Sigmoid colon (tissue), 7 donors: ENCODE measurements around the gene PRMT1. TPM values are rescaled to one million over a fixed set of nuclear protein-coding genes. Genes with fewer than 3 reads are reported as not detected.

Experiments
- DNase-seq: peaks from one replicate; pipeline ENCODE4 v3.0.0-alpha.2; 2019
- H3K27ac ChIP-seq, 4 donors: fragments of 200-600 bp; sonication (generic); one replicate each; pipeline ENCODE4 v1.5.1; 2016 to 2019; ENCODE audit warnings: mild to moderate bottlenecking in 1 of 4
- H3K27me3 ChIP-seq, 3 donors: fragments of 200-600 bp; sonication (generic); one replicate each; pipeline ENCODE4 v1.5.1; 2019; ENCODE audit warnings: mild to moderate bottlenecking in 1 of 3
- H3K36me3 ChIP-seq, 4 donors: fragments of 200-600 bp; sonication (generic); one replicate each; pipeline ENCODE4 v1.5.1; 2016 to 2019
- H3K4me1 ChIP-seq, 4 donors: fragments of 200-600 bp; sonication (generic); one replicate each; pipeline ENCODE4 v1.5.1; 2017 to 2019
- H3K4me3 ChIP-seq, 4 donors: fragments of 200-600 bp; sonication (generic); one replicate each; pipeline ENCODE4 v1.5.1; 2017 to 2019; ENCODE audit warnings: mild to moderate bottlenecking in 2 of 4, moderate library complexity in 1 of 4
- H3K9me3 ChIP-seq, 4 donors: fragments of 200-600 bp in 3 of 4; sonication (generic) in 3 of 4; one replicate each; pipeline versions ENCODE4 v1.5.1 to v1.6.1; 2013 to 2019
- CTCF ChIP-seq, 4 experiments: fragments of 450-650 bp in 3 of 4; fragments of 200-600 bp in 1 of 4; IDR thresholded peaks; one replicate each; pipeline ENCODE4 v1.5.1; 2016 to 2019; ENCODE audit warnings: antibody characterized with exemption in 4 of 4, mild to moderate bottlenecking in 3 of 4, moderate library complexity in 2 of 4
- EP300 ChIP-seq, 4 donors: sonication (generic); formaldehyde crosslinking; IDR thresholded peaks; one replicate each; pipeline ENCODE4 v1.6.1; 2017; ENCODE audit warnings: antibody characterized with exemption in 4 of 4
- POLR2A ChIP-seq, 2 donors: fragments of 450-650 bp; IDR thresholded peaks; one replicate each; pipeline ENCODE4 v1.6.1; 2016; ENCODE audit warnings: antibody characterized with exemption in 2 of 2, mild to moderate bottlenecking in 2 of 2, moderate library complexity in 2 of 2
- POLR2AphosphoS5 ChIP-seq, 4 donors: sonication (generic); formaldehyde crosslinking; IDR thresholded peaks; one replicate each; pipeline ENCODE4 v1.6.1; 2017; ENCODE audit warnings: antibody characterized with exemption in 4 of 4
- WGBS, 2 donors: extraction: QIAGEN DNeasy Blood & Tissue Kit; methylation state at CpG; one replicate each; pipeline ENCODE4 v1.1.7; 2013; 5-methylcytosine and 5-hydroxymethylcytosine counted together
- intact Hi-C: fragments of 100-400 bp; cut with DNase I; formaldehyde crosslinking; loops from one replicate; pipeline ENCODE4 v1.15.1; 2023
- polyA plus RNA-seq, 3 donors: library from polyadenylated mRNA; stranded (reverse); fragments of 200-250 nt; gene quantifications; one replicate each; pipeline ENCODE4 v1.2.3, GENCODE V29; 2013
- total RNA-seq, 4 donors: library from RNA; depleted of rRNA; stranded (reverse); fragments of >200 nt; gene quantifications; one replicate each; pipeline ENCODE4 v1.1.0, GENCODE V29; 2016
- donor health status: healthy with polysubstance abuse.
- donor health status: Bipolar disorder and iron deficiency.
- donor health status: healthy.

Gene PRMT1
- total and polyA plus RNA-seq, 7 donors = 84.1 to 175 (median 148) TPM

GRCh38 chr19:49690079-49690655, 13.1 kb downstream of the PRMT1 start:
- 17 to 19% methylated on average over 39 of the region's 39 CpGs for WGBS, 2 donors
- Histone ChIP-seq H3K4me1 (peaks cover 0 to 31% (median 26%) of the 10 kb centered on the region in 4 donors), H3K27ac (peak overlapping the region; percentile 58 to 70 (median 60)), H3K4me3 (peak overlapping the region; percentile 32 to 46 (median 39)), H3K36me3 (peaks cover 1 to 30% (median 26%) of the 10 kb centered on the region in 4 donors), H3K9me3 (no peaks in the 10 kb centered on the region), H3K27me3 (peaks cover 4 to 35% (median 31%) of the 10 kb centered on the region in 3 donors)
- DNase-seq = no peak
- no peak for TF ChIP-seq POLR2AphosphoS5 (IDR thresholded peaks at IDR 0.05)
- peak in 1 of 4 experiments; percentile 11 for TF ChIP-seq CTCF (IDR thresholded peaks at IDR 0.05)
- intact Hi-C loops = loop anchor here (2.0 kb wide), 1 partner anchor 77 kb away; the partner anchor contains the start of gene AP2A1

DNA sequence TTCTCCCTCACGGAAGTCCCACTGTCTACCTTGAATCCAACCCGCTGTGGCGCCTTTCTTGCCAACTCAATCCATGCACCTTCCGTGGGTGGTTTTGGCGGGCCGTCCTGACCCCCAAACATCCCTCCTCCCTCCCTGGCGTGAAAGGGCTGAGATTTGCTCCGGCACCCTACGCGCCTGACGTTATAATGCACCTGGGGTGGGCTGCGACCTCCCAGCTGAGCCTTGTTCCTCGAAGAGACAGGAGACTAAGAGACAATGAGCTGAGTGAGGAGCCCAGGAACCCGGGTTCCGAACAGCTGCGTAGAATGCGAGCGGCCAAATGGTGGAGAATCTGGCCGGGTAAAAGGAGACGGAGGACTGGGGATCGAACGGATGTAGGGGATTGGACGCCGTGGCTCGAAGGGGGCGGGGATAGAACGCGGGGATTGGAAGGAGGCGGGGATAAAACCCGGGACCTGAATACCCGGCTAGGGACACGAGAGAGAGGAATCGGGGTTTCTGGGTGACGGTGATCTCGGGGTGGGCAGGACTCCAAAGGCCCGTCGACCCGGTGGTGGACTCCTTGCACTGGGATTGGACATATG, 13.7 kb downstream of the PRMT1 start, which contains the start of gene CPT1C:
Gene CPT1C, plus strand, starts transcription at position 461 of the 587 bp plus-strand sequence. CDS start 1,137 bp downstream, outside the sequence.
- TF ChIP-seq CTCF (IDR thresholded peaks at IDR 0.05) = no peak
- TF ChIP-seq POLR2AphosphoS5 (IDR thresholded peaks at IDR 0.05) = peak; percentile 51 to 76 (median 66)
- Histone ChIP-seq H3K27me3 (peaks cover 4 to 35% (median 31%) of the 10 kb centered on the region in 3 donors), H3K9me3 (no peaks in the 10 kb centered on the region), H3K36me3 (peaks cover 0 to 24% (median 21%) of the 10 kb centered on the region in 4 donors), H3K4me3 (peak within 1 kb of the TSS; percentile 32 to 46 (median 39)), H3K27ac (peak within 1 kb of the TSS; percentile 58 to 70 (median 60)), H3K4me1 (peaks cover 0 to 31% (median 26%) of the 10 kb centered on the region in 4 donors)
- intact Hi-C loops = loop anchor here (2.0 kb wide), 1 partner anchor 76 kb away; the partner anchor contains the start of gene AP2A1
- WGBS, 2 donors = 2 to 4% methylated on average over 38 of the region's 38 CpGs
- DNase-seq = peak; percentile 93

- Histone ChIP-seq H3K4me1 (peaks cover 0 to 31% (median 26%) of the 10 kb centered on the region in 4 donors), H3K9me3 (no peaks in the 10 kb centered on the region), H3K27ac (peak overlapping the region; percentile 32 to 70 (median 58)), H3K27me3 (peaks cover 4 to 35% (median 31%) of the 10 kb centered on the region in 3 donors), H3K4me3 (peak overlapping the region; percentile 32 to 46 (median 39)), H3K36me3 (peaks cover 0 to 17% (median 13%) of the 10 kb centered on the region in 4 donors)
- TF ChIP-seq EP300 (IDR thresholded peaks at IDR 0.05) = no peak
- intact Hi-C loops = loop anchor here (2.0 kb wide), 1 partner anchor 75 kb away; the partner anchor contains the start of gene AP2A1
- 15 to 16% methylated on average over 39 of the region's 39 CpGs for WGBS, 2 donors
- no peak for DNase-seq
Measured at GRCh38 chr19:49691243-49692146, 14.4 kb downstream of the PRMT1 start.

DNA sequence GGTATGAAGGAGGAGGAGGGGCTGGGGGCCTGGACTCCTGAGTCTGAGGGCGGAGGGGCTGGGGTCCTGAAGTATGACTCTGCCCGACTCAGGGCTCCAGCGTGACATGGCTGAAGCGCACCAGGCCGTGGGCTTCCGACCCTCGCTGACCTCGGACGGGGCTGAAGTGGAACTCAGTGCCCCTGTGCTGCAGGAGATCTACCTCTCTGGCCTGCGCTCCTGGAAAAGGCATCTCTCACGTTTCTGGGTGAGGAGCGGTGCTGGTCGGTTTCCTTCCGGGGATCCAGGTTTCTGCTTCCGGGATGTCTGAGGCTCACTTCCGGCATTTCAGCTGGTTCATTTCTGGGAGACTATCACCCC, 15.1 kb downstream of the PRMT1 start:
- intact Hi-C loops = no loop called here
- H3K4me3 ChIP-seq = peak overlapping the region in 1 of 4 donors; percentile 44
- H3K27me3 ChIP-seq = peaks cover 4 to 35% (median 31%) of the 10 kb centered on the region in 3 donors
- WGBS, 2 donors = 77 to 78% methylated on average over 16 of the region's 16 CpGs
- H3K27ac ChIP-seq = no peak overlapping the region
- TF ChIP-seq CTCF (IDR thresholded peaks at IDR 0.05) (no peak), EP300 (IDR thresholded peaks at IDR 0.05) (no peak), POLR2A (IDR thresholded peaks at IDR 0.05) (no peak), POLR2AphosphoS5 (IDR thresholded peaks at IDR 0.05) (no peak)
- peaks cover 0 to 31% (median 26%) of the 10 kb centered on the region in 4 donors for H3K4me1 ChIP-seq
- DNase-seq = no peak
- no peaks in the 10 kb centered on the region for H3K9me3 ChIP-seq
- peaks cover 0 to 10% (median 7%) of the 10 kb centered on the region in 4 donors for H3K36me3 ChIP-seq
